CD4-positive, alpha-beta T cell treated with Interleukin-21 for 1 hour (primary cell): ENCODE results near the gene TMEM106A.
"Not testable (repeated sequence)": the region's sequence is repeated elsewhere in the genome, so short reads cannot be mapped to it uniquely, and the experiment has no call there.

Source experiments
- DNase-seq: peaks from one replicate; pipeline ENCODE4 v3.0.0-alpha.2; 2020

TMEM106A gene, protein sequence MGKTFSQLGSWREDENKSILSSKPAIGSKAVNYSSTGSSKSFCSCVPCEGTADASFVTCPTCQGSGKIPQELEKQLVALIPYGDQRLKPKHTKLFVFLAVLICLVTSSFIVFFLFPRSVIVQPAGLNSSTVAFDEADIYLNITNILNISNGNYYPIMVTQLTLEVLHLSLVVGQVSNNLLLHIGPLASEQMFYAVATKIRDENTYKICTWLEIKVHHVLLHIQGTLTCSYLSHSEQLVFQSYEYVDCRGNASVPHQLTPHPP

DNA sequence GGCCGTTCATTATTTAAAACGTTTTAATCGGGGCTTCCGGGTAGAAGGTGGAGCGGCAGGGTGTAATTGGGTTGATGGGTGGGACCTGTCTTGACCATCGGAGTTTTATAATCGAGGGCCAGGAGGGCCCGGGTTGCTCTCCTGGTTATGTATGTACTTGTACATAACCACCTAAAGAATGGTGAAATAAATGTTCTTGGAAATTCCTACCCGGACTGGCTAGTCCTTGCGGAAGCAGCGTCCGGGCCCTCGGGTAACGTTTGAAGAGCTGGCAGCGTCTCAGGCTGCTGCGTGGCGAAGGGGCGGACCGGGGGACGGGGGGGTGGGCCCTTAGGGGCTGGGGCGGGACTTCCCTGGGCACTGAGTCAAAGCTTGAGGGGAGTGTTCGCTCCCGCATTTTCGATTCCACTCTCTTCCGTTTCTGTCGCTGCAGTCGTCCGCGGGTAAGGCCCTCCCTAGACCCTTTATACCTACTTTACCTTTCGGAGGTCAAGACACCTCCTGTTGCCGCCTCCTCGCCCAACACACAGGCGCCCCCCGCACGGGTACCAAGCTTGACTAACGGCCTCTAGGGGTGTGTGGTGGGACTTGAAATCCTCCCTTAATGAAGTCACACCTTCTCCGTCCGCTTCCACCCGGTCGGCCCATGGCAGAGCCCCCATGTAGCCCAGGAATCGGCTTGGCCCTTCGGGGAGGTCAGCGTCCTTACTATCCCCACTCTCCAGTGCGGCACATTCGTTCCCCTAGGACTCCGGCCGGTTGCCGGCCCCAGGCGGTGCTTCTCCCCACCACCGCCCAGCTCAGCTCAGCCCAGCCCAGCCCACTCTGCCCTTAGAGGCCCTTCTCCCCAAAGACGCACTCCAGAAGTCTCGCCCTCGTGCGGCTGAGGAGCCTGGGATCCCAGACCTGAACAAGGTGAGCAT lies at the start of gene TMEM106A:
TSS of gene TMEM106A (plus strand) at position 396 of the 923 bp plus-strand sequence. CDS start 1,167 bp downstream, outside the sequence.
- DNase-seq: peak; percentile 77

DNA sequence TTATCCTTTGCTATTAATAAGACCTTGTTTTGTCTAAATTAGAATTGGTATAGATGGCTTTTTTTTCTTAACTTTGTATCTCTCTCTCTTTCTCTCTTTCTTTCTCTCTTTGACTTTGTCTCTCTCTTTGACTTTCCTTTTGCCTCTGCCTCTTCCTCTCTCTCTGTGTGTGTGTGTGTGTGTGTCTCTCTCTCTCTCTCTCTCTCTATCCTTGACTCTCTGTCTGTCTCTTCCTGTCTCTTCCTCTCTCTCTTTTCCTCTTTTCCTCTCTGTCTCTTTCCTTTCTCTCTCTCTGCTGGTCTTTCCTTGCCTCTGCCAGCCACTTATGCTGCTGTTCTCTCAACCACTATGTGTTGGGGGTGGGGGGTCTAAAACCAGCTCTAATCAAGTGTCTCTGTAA lies 45.7 kb upstream of the TMEM106A start:
- not testable (repeated sequence) for DNase-seq

DNA sequence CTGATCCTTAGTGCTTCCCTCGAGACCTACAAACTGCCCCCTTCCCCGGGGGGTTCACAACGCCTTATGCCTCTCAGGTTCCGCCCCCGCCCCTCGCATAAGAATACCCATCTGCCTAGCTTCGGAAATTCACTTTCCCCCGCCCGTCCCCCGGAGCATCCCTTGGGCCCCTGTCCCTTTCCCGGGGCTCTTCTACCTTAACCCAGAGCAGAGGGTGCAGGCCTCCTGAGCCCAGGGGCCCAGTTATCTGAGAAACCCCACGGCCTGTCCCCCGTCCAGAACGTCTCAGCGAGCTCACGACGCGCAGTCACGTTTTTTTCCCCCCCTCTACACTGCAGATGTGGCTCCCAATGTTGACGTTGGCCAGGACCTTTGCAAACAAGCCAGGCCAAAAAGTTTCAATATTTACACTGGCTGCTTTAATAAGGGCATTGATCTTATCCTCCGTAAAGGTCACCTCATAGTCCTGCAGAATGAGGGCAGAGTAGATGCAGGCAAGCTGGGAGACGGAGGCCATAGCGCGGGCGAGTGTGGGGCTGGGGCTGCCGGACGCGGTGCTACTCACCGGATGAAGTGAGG lies 42.0 kb upstream of the TMEM106A start:
- no peak for DNase-seq

DNA sequence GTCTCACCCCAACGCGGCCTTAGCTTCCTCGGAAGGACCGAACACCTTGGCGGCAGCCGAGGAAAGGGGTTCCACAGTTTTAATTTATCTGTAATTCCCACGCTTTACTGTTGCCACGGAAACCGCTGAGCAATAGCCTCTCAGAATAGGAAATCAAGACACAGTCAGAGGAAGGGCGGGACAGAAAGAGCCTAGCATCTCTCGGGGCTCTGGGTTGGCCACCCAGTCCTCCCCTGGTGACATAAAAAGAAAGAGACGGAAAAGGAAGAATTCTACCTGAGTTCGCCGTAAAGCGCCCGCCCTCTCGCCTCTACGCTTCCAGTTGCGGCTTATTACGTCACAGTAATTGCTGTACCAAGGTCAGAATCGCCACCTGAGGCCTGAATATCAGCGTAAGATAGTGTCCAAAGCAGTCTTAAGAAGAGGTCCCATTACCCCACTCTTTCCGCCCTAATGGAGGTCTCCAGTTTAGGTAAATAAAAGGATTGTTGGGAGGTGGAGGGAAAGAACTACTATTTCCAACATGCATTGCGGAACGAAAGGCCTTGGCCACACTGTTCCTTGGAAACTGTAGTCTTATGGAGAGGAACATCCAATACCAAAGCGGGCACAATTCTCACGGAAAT lies 41.4 kb upstream of the TMEM106A start:
- peak; percentile 96 for DNase-seq

DNA sequence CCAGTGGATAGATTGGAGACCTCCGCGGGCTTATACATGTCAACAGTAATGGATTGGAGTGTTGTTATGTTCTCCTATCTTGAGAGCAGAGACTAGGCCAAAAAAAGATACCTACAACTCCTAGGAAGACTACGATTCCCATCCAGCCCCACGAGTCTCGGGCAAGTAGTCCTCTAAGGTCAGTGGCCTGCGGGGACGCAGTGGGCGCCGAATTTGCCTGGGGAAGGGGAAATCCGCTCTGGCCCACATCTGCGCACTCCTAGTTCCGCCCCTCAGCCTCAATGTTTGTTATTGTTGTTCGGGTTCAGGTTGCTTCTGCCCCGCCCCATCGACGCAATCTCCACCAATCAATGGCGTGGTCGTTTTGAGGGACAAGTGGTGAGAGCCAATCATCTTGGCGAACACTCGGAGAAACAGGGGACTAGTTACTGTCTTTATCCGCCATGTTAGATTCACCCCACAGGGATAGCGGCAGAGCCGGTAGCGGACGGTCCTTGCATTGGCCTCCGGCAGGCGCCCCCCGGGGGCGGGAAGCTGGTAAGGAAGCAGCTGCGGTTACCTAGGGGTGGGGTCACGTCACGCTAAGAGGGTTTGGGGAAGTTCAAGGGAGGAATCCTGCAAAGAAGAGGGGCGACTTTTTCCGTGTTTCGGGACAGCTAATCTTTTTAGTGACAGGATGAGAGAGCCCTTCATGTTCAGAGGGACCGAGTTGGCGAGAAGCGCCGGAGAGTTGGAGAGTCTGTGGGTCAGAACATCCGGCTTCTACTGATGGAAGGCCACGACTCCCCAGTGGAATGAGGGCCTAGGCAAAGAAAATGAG lies 40.7 kb upstream of the TMEM106A start, which contains the start of gene NBR1:
TSS of gene NBR1 (plus strand) at position 449 of the 820 bp plus-strand sequence. CDS start 4,586 bp downstream, outside the sequence.
- DNase-seq: peak; percentile 99

DNA sequence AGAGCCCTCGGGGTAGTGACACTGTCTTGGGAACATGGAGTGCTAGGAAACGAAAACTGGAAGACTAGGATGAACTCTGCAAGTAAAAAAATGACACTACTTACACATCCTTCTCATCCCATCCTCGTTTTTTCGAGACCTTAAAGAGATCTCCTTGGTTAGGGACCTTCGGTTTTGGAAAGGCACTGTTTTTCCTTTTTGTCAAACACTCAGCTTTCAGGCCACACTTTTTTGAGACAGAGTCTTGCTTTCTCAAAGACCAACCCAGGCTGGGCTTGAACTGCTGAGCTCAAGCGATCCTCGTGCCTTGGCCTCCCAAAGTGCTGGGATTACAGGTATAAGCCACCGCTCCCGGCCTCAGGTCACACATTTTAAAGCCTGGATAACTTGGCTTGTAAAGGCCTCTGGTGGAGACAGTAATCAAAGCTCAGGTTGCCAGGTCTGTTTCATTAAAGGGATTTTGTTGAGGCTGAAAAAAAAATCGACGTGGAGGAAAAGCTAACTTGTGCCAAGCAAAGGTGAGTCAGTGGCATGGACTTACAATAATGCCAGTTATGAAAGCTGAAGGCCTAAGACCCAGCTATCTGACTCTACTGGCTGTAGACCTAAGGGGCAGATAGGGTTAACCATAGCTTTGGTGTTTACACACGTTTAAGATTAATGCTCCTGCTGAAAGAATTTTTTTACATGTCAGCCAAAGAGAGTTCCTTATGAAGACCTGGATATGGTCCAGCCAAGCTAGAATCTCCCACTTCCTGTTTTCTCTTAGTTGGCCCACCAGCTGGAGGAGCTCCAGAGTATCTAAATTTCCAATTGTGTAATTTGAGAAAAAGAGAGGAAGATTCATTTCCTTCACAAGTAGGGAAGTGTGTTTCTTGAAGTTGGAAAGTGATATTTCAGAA lies 39.8 kb upstream of the TMEM106A start:
- DNase-seq: peak; percentile 17

DNA sequence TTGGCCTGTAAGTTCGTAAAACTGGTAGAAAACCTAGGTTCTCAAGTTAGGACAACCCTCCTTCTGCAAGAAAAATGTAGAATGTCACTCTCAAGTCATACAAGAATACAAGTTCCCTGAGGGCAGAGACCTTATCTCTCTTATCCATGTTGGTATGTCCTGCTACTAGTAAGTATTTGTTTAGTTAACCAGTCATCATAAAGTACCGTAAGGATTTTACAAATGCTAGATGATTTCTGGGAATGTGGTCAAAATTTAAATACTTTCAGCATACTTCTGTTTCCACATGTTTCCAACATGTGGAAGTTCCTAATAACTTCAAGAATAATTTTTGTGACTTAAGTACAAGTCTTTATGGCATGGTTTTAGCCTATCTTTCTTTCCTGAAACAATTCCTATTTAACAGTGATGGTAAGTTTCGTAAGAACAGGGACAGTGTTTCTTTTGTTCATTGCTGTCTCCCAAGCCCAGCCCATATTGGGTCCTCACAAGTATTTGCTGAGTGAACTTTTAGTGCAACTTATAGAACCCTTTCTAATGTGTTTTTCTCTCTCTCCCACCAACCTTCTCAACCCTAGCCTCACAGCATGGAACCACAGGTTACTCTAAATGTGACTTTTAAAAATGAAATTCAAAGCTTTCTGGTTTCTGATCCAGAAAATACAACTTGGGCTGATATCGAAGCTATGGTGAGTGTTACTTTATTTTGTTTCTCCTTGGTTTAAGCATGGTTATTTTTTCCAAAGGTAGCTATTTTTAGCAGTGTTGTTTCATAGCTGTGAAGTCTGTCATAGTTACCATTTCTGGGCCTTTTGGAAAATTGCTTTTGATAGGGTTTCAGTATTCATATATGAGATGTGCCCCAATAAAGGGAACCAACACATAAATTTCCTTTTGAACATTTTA lies 36.2 kb upstream of the TMEM106A start:
- DNase-seq: no peak

DNA sequence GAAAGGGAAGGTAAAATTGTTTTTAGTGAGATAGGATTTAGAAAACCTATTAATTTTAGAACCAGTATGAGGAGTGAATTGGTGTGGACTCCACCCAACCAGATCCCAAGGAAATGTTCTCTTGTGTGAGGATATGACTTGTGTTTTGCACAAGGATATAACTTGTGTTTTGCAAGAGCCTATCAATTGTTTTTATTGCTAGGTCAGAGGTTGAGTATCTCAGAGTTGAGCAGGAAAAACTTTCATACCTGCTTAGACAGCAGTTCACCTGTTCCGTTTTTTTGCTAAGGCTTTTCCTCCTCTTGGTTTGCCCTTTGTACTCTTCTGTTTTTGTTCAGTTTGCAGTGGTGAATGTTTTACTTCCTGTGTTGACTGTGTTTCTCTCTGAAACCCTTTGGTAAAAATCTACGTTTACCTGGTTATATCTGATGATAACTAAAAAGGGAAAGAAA lies 35.5 kb upstream of the TMEM106A start:
- no peak for DNase-seq

DNA sequence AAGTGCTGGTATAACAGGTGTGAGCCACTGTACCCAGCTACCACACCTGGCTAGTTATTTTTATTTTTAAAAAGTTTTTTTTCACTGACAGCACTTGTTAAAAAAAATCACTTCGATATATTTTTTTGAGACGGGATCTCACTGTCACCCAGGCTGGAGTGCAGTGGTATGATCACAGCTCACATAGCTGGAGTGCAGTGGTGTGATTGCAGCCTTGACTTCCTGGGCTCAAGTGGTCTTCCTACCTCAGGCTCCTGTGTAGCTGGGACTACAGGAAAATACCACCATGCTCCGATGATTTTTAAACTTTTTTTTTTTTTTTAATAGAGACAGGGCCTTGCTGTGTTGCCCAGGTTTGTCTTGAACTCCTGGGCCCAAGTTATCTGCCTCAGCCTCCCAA lies 27.8 kb upstream of the TMEM106A start:
- DNase-seq: no peak

DNA sequence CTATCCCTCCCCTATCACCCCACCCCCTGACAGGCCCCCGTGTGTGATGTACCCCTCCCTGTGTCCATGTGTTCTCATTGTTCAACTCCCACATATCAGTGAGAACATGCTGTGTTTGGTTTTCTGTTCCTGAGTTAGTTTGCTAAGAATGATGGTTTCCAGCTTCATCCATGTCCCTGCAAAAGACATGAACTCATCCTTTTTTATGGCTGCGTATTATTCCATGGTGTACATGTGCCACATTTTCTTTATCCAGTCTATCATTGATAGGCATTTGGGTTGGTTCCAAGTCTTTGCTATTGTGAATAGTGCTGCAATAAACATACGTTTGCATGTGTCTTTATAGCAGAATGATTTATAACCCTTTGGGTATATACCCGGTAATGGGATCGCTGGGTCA lies 25.0 kb upstream of the TMEM106A start:
- DNase-seq: not testable (repeated sequence)

DNA sequence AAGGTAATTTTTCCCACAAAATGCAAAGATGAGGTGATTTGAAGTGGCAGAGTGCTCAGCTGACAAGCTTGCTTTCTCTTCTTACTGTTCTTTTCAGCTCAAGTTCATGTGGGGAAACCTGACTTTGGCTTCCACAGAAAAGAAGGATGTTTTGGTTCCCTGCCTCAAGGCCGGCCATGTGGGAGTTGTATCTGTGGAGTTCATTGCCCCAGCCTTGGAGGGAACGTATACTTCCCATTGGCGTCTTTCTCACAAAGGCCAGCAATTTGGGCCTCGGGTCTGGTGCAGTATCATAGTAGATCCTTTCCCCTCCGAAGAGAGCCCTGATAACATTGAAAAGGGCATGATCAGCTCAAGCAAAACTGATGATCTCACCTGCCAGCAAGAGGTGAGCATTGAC lies 18.4 kb upstream of the TMEM106A start:
- DNase-seq: no peak

DNA sequence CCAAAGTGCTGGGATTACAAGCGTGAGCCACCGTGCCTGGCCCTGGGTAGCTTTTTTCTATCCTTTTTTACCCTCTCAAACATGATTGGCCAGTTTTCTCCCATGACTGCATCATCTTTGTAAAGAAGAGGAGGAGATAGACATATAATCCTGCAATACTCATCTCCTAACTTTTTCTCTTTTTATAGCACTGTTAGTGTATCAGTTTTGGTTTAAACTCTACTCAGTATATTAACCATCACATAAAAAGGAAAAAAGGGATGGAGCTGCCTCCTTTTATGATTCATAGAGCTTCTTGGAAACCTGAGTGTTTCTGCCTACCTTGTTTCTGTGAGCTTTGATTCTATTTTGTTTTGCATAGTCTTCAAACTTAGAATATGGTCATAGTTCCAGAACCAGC lies 12.0 kb upstream of the TMEM106A start:
- no peak for DNase-seq

DNA sequence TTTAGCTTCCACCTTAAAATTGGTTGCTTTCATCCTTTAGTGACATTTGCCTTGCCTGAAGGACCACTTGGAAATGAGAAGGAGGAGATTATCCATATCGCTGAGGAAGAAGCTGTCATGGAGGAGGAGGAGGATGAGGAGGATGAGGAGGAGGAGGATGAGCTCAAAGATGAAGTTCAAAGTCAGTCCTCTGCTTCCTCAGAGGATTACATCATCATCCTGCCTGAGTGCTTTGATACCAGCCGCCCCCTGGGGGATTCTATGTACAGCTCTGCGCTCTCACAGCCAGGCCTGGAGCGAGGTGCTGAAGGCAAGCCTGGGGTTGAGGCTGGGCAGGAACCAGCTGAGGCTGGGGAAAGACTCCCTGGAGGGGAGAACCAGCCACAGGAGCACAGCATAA lies 11.5 kb upstream of the TMEM106A start:
- DNase-seq: no peak

DNA sequence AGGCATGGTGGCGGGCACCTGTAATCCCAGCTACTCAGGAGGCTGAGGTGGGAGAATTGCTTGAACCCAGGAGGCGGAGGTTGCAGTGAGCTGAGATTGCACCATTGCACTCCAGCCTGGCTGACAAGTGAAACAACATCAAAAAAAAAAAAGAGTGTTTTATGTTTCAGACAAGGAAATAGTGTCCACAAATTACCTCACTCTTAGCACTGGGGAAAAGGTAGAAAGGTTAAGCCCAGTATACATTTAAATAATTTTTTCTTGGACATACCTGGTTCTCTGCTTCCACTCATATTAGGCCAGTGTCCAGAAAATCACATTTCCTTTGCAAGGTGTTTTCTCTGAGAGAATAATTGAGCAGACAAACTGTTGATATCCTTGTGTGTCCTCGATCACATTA lies 8.7 kb upstream of the TMEM106A start:
- DNase-seq: not testable (repeated sequence)

DNA sequence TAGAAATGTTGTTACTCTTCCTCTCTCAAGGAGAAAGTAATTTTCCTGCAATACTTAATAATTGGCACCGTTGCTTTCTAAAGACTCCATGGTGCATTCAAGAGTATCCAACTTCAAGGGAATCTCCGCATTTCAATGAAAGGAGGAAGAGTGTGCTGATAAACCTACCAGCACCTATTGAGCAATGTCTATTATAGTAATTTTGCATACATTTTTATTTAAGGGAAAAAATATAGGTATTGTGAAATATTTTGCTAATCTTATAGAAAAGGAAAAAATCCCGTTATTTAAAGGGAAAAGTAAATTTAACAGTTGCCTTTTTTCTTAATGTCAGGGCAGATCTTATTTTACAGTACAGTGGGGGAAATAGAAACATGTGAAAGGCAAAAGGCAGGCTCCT lies 1.1 kb upstream of the TMEM106A start:
- DNase-seq: no peak

DNA sequence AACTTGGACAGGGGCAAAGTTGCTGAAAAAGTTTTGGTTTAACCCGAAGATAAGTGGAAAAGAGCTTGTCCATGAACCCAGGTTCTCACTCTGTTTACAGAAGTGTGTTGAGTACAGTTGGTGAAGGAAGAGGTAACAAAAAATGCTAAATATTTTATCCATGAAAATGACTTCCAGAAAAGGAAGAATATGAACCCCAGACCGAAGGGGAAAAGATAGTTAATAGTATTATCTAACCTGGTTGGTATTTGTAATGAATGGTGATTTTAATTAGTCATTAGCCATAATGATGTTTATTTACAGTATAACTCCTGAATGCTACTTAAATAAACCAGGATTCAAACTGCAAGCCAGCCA lies 574 bp upstream of the TMEM106A start:
- peak; percentile 3 for DNase-seq

DNA sequence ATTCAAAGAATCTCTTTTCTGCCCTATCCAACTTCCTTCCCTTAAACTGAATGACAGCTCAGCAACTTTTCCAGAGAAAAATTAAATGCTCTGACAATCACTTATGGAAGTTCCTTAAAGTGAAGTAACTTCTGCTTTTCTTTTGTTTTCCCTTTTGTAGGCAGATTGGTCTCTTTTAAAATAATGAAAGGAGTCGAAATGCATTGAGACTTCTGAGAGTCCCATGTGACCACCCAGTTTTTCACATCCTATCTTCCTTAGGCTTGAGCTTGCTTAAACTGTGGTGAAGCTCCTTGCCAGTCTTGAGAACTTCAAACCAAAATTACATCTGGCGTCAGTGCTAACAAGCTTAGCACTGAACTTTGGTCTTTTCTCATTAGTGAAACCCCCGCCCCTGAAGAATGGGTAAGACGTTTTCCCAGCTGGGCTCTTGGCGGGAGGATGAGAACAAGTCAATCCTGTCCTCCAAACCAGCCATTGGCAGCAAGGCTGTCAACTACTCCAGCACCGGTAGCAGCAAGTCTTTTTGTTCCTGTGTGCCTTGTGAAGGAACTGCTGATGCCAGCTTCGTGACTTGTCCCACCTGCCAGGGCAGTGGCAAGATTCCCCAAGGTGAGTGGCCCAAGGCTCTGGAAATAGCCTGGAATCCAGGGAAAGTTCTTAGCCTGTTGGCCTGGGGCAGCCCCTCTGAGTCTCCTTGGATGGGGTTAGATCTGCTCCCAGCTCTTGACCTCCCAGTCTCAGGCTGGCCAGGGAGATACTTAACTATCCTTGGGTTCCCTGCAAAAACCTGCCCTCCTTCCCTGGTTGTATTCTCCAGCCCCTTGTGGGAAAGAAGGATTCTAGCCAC lies 1.2 kb downstream of the TMEM106A start:
- no peak for DNase-seq

DNA sequence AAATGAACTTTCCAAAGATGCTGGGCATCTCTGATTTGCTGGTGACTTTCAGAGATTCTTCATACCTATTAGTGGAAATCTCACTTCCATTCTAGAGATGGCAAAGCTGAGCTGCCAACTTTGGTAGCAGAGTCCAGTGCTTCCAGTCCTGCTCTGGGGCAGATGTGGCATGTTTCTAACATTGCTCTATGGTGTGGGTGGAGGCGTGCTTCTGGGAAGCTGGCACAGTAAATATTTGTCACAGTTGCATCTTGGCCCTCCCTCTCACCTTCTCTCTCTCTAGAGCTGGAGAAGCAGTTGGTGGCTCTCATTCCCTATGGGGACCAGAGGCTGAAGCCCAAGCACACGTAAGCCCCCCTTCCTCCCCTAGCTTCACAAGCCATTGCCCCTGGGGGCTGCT lies 1.9 kb downstream of the TMEM106A start:
- DNase-seq: no peak

DNA sequence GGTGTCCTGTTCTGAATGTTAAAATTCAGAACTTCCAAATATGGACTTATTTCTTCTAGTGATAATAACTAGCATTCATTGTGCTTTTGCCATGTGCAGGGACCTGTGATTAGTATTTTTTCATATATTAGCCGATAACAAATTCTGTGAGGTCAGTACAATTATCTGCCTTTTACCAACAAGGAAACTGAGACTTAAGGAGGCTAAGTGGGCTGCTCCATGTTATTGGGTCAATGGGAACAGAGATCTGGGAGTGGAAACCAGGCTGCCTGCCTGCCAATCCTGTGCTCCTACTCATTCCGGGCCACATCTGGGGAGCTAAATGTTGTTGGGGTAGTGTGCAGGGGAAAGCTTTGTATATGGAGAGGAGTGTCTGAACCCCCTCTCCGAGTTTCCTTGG lies 3.7 kb downstream of the TMEM106A start:
- no peak for DNase-seq
